Small intestine (tissue), 7 donors: ENCODE measurements around the gene ST8SIA6. TPM values are rescaled to one million over a fixed set of nuclear protein-coding genes. Genes with fewer than 3 reads are reported as not detected.
"Not testable (repeated sequence)": the region's sequence is repeated elsewhere in the genome, so short reads cannot be mapped to it uniquely, and the experiment has no call there.

Experiments used
- DNase-seq, 2 donors: peaks; one replicate each; pipeline versions ENCODE4 v3.0.0 to v3.0.0-alpha.2; 2013
- FAIRE-seq: peaks from 2 replicates; lab custom pipeline; 2012; peaks lifted over from hg19 to GRCh38; lab: Jason Lieb, UNC
- H3K27ac ChIP-seq, 3 donors: one replicate each; pipeline ENCODE4 v1.5.1; 2013; ENCODE audit warnings: low read length in 2 of 3, mild to moderate bottlenecking in 2 of 3, control low read depth in 1 of 3, inconsistent platforms in 1 of 3, low read depth in 1 of 3, moderate library complexity in 1 of 3
- H3K27me3 ChIP-seq, 3 donors: one replicate each; pipeline ENCODE4 v1.6.1; 2013; ENCODE audit warnings: low read length in 3 of 3, inconsistent platforms in 1 of 3; ENCODE audit not compliant: control insufficient read depth in 3 of 3, insufficient read depth in 3 of 3
- H3K36me3 ChIP-seq, 3 donors: one replicate each; pipeline ENCODE4 v1.6.1; 2013; ENCODE audit warnings: low read length in 3 of 3, inconsistent platforms in 1 of 3, low read depth in 1 of 3, mild to moderate bottlenecking in 1 of 3, moderate library complexity in 1 of 3; ENCODE audit not compliant: control insufficient read depth in 3 of 3, insufficient read depth in 2 of 3
- H3K4me1 ChIP-seq, 3 donors: one replicate each; pipeline ENCODE4 v1.6.1; 2013; ENCODE audit warnings: low read length in 2 of 3, inconsistent platforms in 1 of 3, low read depth in 1 of 3, mild to moderate bottlenecking in 1 of 3, moderate library complexity in 1 of 3; ENCODE audit not compliant: control insufficient read depth in 3 of 3, insufficient read depth in 2 of 3
- H3K4me3 ChIP-seq, 3 donors: one replicate each; pipeline ENCODE4 v1.5.1; 2013; ENCODE audit warnings: low read length in 3 of 3, control low read depth in 1 of 3, inconsistent platforms in 1 of 3, low read depth in 1 of 3, mild to moderate bottlenecking in 1 of 3, moderate library complexity in 1 of 3
- H3K9me3 ChIP-seq, 2 donors: one replicate each; pipeline ENCODE4 v1.6.1; 2013; ENCODE audit warnings: low read depth in 1 of 2, low read length in 1 of 2; ENCODE audit not compliant: control insufficient read depth in 2 of 2, insufficient read depth in 1 of 2
- WGBS, 3 donors: extraction: QIAGEN DNeasy Blood & Tissue Kit; methylation state at CpG; one replicate each; pipeline ENCODE4 v1.1.7; 2013; 5-methylcytosine and 5-hydroxymethylcytosine counted together
- polyA plus RNA-seq, 4 donors: library from polyadenylated mRNA; stranded (reverse) in 3 of 4; unstranded in 1 of 4; fragments of 200-250 nt in 3 of 4; fragments of 120-200 nt in 1 of 4; gene quantifications; one replicate each; pipeline versions ENCODE4 v1.2.1 to v1.2.3, GENCODE V29; 2013
- donor health status: healthy with polysubstance abuse.
- donor health status: control.
- donor health status: control.
- donor health status: Bipolar disorder and iron deficiency.
- donor health status: healthy.

ST8SIA6 gene
- polyA plus RNA-seq, 4 donors: 0.15 to 1.5 TPM; not detected in 2

GRCh38 chr10:17413876-17414275, 40.5 kb downstream of the ST8SIA6 start:
- H3K27ac ChIP-seq: no peak overlapping the region
- H3K4me1 ChIP-seq: no peaks in the 10 kb centered on the region
- peaks cover 0 to 4% (median 0%) of the 10 kb centered on the region in 3 donors for H3K27me3 ChIP-seq
- no peak overlapping the region for H3K4me3 ChIP-seq
- 67 to 86% (median 71%) methylated on average over 2 of the region's 2 CpGs for WGBS, 3 donors
- DNase-seq (no peak), FAIRE-seq (no peak)
- H3K36me3 ChIP-seq: no peaks in the 10 kb centered on the region
- H3K9me3 ChIP-seq: no peaks in the 10 kb centered on the region

GRCh38 chr10:17412323-17412722, 42.1 kb downstream of the ST8SIA6 start:
- Histone ChIP-seq H3K4me1 (no peaks in the 10 kb centered on the region), H3K4me3 (no peak overlapping the region), H3K27ac (no peak overlapping the region), H3K9me3 (peaks cover 0 to 4% of the 10 kb centered on the region in 2 donors), H3K36me3 (no peaks in the 10 kb centered on the region), H3K27me3 (peaks cover 0 to 4% (median 0%) of the 10 kb centered on the region in 3 donors)
- 28 to 57% (median 39%) methylated on average over 2 of the region's 2 CpGs for WGBS, 3 donors
- DNase-seq (peak in 1 of 2 donors; percentile 15), FAIRE-seq (no peak)

- 83 to 92% (median 90%) methylated on average over 5 of the region's 5 CpGs for WGBS, 3 donors
- Histone ChIP-seq H3K27me3 (peaks cover 0 to 1% (median 0%) of the 10 kb centered on the region in 3 donors), H3K27ac (no peak overlapping the region), H3K4me3 (no peak overlapping the region), H3K4me1 (no peaks in the 10 kb centered on the region), H3K9me3 (peaks cover 0 to 13% of the 10 kb centered on the region in 2 donors), H3K36me3 (no peaks in the 10 kb centered on the region)
- FAIRE-seq (no peak), DNase-seq (no peak)
Observed at GRCh38 chr10:17410907-17411306, 43.5 kb downstream of the ST8SIA6 start.

GRCh38 chr10:17409170-17409733, 45.1 kb downstream of the ST8SIA6 start:
- no peak overlapping the region for H3K27ac ChIP-seq
- DNase-seq (no peak), FAIRE-seq (no peak)
- 93 to 95% (median 94%) methylated on average over 5 of the region's 5 CpGs for WGBS, 3 donors
- H3K27me3 ChIP-seq: no peaks in the 10 kb centered on the region
- H3K4me3 ChIP-seq: no peak overlapping the region
- peaks cover 0 to 13% of the 10 kb centered on the region in 2 donors for H3K9me3 ChIP-seq
- H3K36me3 ChIP-seq: no peaks in the 10 kb centered on the region
- no peaks in the 10 kb centered on the region for H3K4me1 ChIP-seq

GRCh38 chr10:17407047-17407446, 47.3 kb downstream of the ST8SIA6 start:
- DNase-seq (no peak), FAIRE-seq (no peak)
- Histone ChIP-seq H3K4me1 (no peaks in the 10 kb centered on the region), H3K27me3 (no peaks in the 10 kb centered on the region), H3K27ac (no peak overlapping the region), H3K36me3 (no peaks in the 10 kb centered on the region), H3K9me3 (peaks cover 0 to 13% of the 10 kb centered on the region in 2 donors), H3K4me3 (no peak overlapping the region)
- 82 to 93% (median 86%) methylated on average over 5 of the region's 5 CpGs for WGBS, 3 donors

- no peak for FAIRE-seq
- H3K9me3 ChIP-seq: peaks cover 0 to 13% of the 10 kb centered on the region in 2 donors
- DNase-seq: peak; percentile 17 to 27
- WGBS, 3 donors: 33 to 51% (median 51%) methylated on average over 7 of the region's 7 CpGs
- H3K4me1 ChIP-seq: no peaks in the 10 kb centered on the region
- H3K36me3 ChIP-seq: no peaks in the 10 kb centered on the region
- no peak overlapping the region for H3K27ac ChIP-seq
- no peaks in the 10 kb centered on the region for H3K27me3 ChIP-seq
- H3K4me3 ChIP-seq: no peak overlapping the region
Observed at GRCh38 chr10:17406036-17406834, 48.2 kb downstream of the ST8SIA6 start.

- DNase-seq (no peak), FAIRE-seq (no peak)
- 79 to 86% (median 84%) methylated on average over 4 of the region's 4 CpGs for WGBS, 3 donors
- Histone ChIP-seq H3K27me3 (no peaks in the 10 kb centered on the region), H3K36me3 (no peaks in the 10 kb centered on the region), H3K9me3 (peaks cover 0 to 13% of the 10 kb centered on the region in 2 donors), H3K4me1 (no peaks in the 10 kb centered on the region), H3K4me3 (no peak overlapping the region), H3K27ac (no peak overlapping the region)
Observed at GRCh38 chr10:17403161-17403560, 51.2 kb downstream of the ST8SIA6 start.

- DNase-seq: not testable (repeated sequence)
- WGBS, 3 donors: 88 to 100% methylated on average over 1 of the region's 2 CpGs; no CpG with 5 or more reads in 1 of the 3 donors
Observed at GRCh38 chr10:17402040-17402439, 52.4 kb downstream of the ST8SIA6 start.

More at GRCh38 chr10:17402040-17402439, 52.4 kb downstream of the ST8SIA6 start:
- not testable (repeated sequence) for H3K36me3 ChIP-seq, H3K27ac ChIP-seq, H3K4me1 ChIP-seq, FAIRE-seq, H3K27me3 ChIP-seq, H3K4me3 ChIP-seq, H3K9me3 ChIP-seq
